Prostate gland (tissue), 2 donors: ENCODE measurements around the gene NHLH2. TPM values are rescaled to one million over a fixed set of nuclear protein-coding genes. Genes with fewer than 3 reads are reported as not detected.

Experiments
- DNase-seq: peaks from one replicate; pipeline ENCODE4 v3.0.0-alpha.2; 2019; ENCODE audit warnings: low spot score
- H3K27ac ChIP-seq, 2 donors: fragments of 200-600 bp; sonication (generic); 2 replicates each; pipeline ENCODE4 v1.5.1; 2017 to 2019
- H3K27me3 ChIP-seq: fragments of 200-600 bp; sonication (generic); replicated peaks from 2 replicates; pipeline ENCODE4 v1.5.1; 2019; ENCODE audit not compliant: insufficient read depth
- H3K36me3 ChIP-seq, 2 donors: fragments of 200-600 bp; sonication (generic); 1 replicate in 1 of 2; 2 replicates in 1 of 2; pipeline versions ENCODE4 v1.5.1 to v1.8.1; 2017 to 2019
- H3K4me1 ChIP-seq: fragments of 200-600 bp; sonication (generic); replicated peaks from 2 replicates; pipeline ENCODE4 v1.5.1; 2019
- H3K4me3 ChIP-seq, 2 donors: fragments of 200-600 bp; sonication (generic); 2 replicates each; pipeline ENCODE4 v1.5.1; 2017 to 2019
- H3K9me3 ChIP-seq: fragments of 200-600 bp; sonication (generic); 2 replicates; pipeline ENCODE4 v1.5.1; 2017
- POLR2A ChIP-seq: fragments of 450-650 bp; IDR thresholded peaks from one replicate; pipeline ENCODE4 v1.6.1; 2016; ENCODE audit warnings: antibody characterized with exemption, mild to moderate bottlenecking
- POLR2AphosphoS5 ChIP-seq: sonication (generic); formaldehyde crosslinking; IDR thresholded peaks from one replicate; pipeline ENCODE4 v1.6.1; 2017; ENCODE audit warnings: antibody characterized with exemption
- WGBS: methylation state at CpG from one replicate; pipeline ENCODE4 v1.1.5; 2018; 5-methylcytosine and 5-hydroxymethylcytosine counted together
- intact Hi-C: fragments of 100-400 bp; cut with DNase I; formaldehyde crosslinking; loops from one replicate; pipeline ENCODE4 v1.14.2; 2022
- total RNA-seq, 2 donors: library from RNA; depleted of rRNA; stranded (reverse); fragments of >200 nt; gene quantifications; one replicate each; pipeline ENCODE4 v1.1.0, GENCODE V29; 2016
- TF ChIP-seq, protein P1 (sequence below), 4 experiments: fragments of 200-600 bp in 2 of 4; fragments of 450-650 bp in 2 of 4; sonication (generic) in 2 of 4; IDR thresholded peaks; 1 replicate in 3 of 4; 2 replicates in 1 of 4; pipeline ENCODE4 v1.5.1; 2016 to 2019; ENCODE audit warnings: antibody characterized with exemption in 4 of 4, mild to moderate bottlenecking in 2 of 4, moderate library complexity in 2 of 4

NHLH2 gene
- total RNA-seq, 2 donors from 2014 or later = 0.74 TPM; not detected in 1

DNA sequence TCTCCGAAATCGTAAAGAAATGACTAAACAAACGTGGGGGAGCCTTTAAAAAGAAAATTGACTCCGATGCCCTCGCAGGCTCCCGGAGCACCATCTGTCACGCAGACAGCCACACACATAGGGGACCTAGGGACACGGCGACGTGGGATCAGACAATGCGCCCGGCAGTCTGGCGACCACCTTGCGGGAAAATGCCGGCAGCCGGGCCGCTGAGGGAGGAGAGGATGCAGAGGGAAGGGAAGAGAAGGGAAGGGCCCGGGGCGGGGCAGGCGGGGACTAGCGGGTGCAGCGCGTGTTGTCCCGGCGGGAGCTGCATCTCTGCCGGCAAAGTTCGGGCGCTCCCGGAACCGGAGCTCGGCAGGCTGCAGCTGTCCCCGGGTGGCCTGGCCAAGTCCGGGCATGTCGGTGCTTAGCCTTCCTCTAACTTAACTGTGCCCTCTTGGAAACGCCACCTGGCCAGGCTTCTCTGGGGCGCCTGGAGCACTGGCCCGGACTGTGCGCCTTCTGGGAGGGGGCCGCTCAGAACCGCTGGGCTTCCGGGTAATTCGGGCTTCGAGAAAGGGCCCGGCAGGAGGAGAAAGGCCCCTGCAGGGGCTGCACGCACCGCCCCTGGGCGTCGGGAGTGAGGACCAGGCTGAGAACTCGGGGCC lies 1.8 kb downstream of the NHLH2 start:
- DNase-seq = peak; percentile 64
- Histone ChIP-seq H3K27ac (no peak overlapping the region), H3K4me3 (peak overlapping the region; percentile 9), H3K36me3 (no peaks in the 10 kb centered on the region), H3K4me1 (peaks cover 3% of the 10 kb centered on the region), H3K9me3 (no peaks in the 10 kb centered on the region), H3K27me3 (peaks cover 30% of the 10 kb centered on the region)
- TF ChIP-seq POLR2AphosphoS5 (peak; percentile 11), POLR2A (no peak)
- TF ChIP-seq, protein P1, sequence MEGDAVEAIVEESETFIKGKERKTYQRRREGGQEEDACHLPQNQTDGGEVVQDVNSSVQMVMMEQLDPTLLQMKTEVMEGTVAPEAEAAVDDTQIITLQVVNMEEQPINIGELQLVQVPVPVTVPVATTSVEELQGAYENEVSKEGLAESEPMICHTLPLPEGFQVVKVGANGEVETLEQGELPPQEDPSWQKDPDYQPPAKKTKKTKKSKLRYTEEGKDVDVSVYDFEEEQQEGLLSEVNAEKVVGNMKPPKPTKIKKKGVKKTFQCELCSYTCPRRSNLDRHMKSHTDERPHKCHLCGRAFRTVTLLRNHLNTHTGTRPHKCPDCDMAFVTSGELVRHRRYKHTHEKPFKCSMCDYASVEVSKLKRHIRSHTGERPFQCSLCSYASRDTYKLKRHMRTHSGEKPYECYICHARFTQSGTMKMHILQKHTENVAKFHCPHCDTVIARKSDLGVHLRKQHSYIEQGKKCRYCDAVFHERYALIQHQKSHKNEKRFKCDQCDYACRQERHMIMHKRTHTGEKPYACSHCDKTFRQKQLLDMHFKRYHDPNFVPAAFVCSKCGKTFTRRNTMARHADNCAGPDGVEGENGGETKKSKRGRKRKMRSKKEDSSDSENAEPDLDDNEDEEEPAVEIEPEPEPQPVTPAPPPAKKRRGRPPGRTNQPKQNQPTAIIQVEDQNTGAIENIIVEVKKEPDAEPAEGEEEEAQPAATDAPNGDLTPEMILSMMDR (IDR thresholded peaks at IDR 0.05) = no peak
- 2% methylated on average over 36 of the region's 49 CpGs for WGBS
- intact Hi-C loops = no loop called here

DNA sequence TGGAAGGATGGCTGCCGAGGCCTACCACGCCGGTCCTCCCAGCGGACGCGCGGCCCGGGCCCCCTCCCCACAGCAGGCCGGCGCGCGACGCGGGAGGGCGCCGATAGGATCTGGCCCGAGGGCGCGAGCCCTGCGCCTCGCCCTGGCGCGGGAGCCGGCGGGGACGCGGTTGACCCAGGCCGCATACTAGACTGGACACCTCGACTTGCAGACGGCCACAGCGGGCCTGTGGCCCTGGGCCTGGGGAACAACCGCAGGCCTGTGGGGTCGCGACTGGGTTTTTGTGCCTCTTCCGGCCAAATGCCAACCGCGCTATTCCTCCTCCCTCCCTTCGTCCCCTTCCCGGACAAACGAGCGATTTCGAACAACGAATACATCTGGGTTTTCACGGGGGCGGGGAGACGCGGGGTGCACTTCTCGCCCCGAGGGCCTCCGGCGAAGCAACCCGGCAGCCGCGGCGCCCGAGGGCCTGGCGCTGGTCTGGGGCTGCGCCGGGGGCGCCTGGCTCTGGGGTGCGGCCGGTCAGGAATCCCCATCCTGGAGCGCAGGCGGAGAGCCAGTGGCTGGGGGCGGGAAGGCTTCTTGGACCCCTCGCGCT lies 2.4 kb downstream of the NHLH2 start:
- Histone ChIP-seq H3K27ac (no peak overlapping the region), H3K4me1 (peaks cover 3% of the 10 kb centered on the region), H3K36me3 (no peaks in the 10 kb centered on the region), H3K9me3 (no peaks in the 10 kb centered on the region), H3K4me3 (peak overlapping the region in 1 of 2 donors; percentile 9), H3K27me3 (peaks cover 30% of the 10 kb centered on the region)
- intact Hi-C loops = no loop called here
- 3% methylated on average over 41 of the region's 67 CpGs for WGBS
- TF ChIP-seq, protein P1 (IDR thresholded peaks at IDR 0.05) = no peak
- no peak for TF ChIP-seq POLR2AphosphoS5
- no peak for TF ChIP-seq POLR2A
- DNase-seq = no peak

DNA sequence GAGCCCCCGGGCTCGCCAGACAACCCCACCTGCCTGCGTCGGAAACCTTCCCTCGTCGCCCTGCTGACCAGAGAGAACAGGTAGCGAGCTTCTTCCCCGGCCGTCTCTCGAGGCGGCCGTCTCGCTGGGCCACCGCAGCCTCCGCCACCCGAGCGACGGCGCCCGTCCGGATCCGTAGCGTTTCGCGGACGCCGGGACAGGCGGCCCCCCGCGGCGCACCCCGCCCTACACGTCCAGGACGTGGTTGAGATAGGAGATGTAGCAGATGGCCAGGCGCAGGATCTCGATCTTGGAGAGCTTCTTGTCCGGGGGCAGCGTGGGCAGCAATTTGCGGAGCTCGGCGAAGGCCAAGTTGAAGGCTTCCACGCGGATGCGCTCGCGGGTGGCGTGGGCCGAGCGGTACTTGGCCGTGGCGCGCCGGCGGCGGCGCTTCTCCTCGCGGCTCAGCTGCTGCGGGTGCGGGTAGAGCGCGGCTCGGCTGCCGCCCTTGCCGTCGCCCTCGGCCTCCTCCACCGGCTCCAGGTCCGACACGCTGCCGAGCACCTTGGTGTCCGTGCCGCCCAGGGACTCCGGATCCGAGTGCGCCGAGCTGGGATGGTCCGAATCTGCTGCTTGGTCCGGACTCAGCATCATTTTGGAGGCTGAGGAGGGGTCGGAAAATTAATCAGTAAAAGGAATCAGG lies 3.0 kb downstream of the NHLH2 start:
- 5% methylated on average over 41 of the region's 80 CpGs for WGBS
- Histone ChIP-seq H3K27me3 (peaks cover 30% of the 10 kb centered on the region), H3K4me1 (peaks cover 3% of the 10 kb centered on the region), H3K9me3 (no peaks in the 10 kb centered on the region), H3K4me3 (no peak overlapping the region), H3K27ac (no peak overlapping the region), H3K36me3 (no peaks in the 10 kb centered on the region)
- no peak for DNase-seq
- intact Hi-C loops = no loop called here
- TF ChIP-seq POLR2A (no peak), POLR2AphosphoS5 (no peak)
- TF ChIP-seq, protein P1 (IDR thresholded peaks at IDR 0.05) = no peak

DNA sequence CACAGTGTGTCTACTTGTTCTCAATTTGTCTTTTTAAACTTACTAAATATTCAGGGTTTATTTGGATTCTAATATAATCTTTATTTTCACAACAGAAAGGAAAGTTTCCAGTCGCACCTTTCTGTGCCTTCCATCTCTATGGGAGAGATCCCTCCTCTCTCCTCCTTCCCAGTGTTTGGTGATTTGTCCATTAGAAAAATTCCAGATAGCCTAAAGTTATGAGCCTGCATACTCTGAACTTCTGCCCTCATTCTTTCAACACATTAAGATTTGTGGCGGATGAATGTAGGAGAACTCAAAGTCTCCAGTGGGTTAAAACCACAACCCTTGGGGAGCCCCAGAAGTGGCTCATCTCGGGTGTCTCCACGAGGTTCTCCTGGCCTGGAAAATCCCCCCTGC lies 3.6 kb downstream of the NHLH2 start:
- Histone ChIP-seq H3K27me3 (peaks cover 30% of the 10 kb centered on the region), H3K4me3 (no peak overlapping the region)
- WGBS = 37% methylated on average over 4 of the region's 4 CpGs

More for the DNA sequence above, 3.6 kb downstream of the NHLH2 start:
- Histone ChIP-seq H3K36me3 (no peaks in the 10 kb centered on the region), H3K27ac (no peak overlapping the region), H3K9me3 (no peaks in the 10 kb centered on the region), H3K4me1 (peaks cover 3% of the 10 kb centered on the region)
- TF ChIP-seq, protein P1 (IDR thresholded peaks at IDR 0.05) = no peak
- TF ChIP-seq POLR2AphosphoS5 (no peak), POLR2A (no peak)
- no peak for DNase-seq
- intact Hi-C loops = no loop called here
